IPS-18a (cell line): ENCODE measurements around the gene QARS1.

ENCODE experiments used
- H3K27ac ChIP-seq: one replicate; pipeline ENCODE4 v1.5.1; 2013; ENCODE audit warnings: low read length
- H3K27me3 ChIP-seq: one replicate; pipeline ENCODE4 v1.6.1; 2013; ENCODE audit warnings: mild to moderate bottlenecking, low read length; ENCODE audit not compliant: control insufficient read depth, insufficient read depth
- H3K36me3 ChIP-seq: one replicate; pipeline ENCODE4 v1.6.1; 2013; ENCODE audit warnings: low read depth, low read length; ENCODE audit not compliant: control insufficient read depth
- H3K4me1 ChIP-seq: one replicate; pipeline ENCODE4 v1.6.1; 2013; ENCODE audit warnings: low read depth, low read length; ENCODE audit not compliant: control insufficient read depth
- H3K4me3 ChIP-seq: one replicate; pipeline ENCODE4 v1.5.1; 2013; ENCODE audit warnings: low read length
- H3K9ac ChIP-seq: one replicate; pipeline ENCODE4 v1.6.1; 2013; ENCODE audit warnings: mild to moderate bottlenecking, low read length, moderate library complexity
- H3K9me3 ChIP-seq: one replicate; pipeline ENCODE4 v1.6.1; 2013; ENCODE audit warnings: low read depth, low read length; ENCODE audit not compliant: control insufficient read depth

Gene QARS1

DNA sequence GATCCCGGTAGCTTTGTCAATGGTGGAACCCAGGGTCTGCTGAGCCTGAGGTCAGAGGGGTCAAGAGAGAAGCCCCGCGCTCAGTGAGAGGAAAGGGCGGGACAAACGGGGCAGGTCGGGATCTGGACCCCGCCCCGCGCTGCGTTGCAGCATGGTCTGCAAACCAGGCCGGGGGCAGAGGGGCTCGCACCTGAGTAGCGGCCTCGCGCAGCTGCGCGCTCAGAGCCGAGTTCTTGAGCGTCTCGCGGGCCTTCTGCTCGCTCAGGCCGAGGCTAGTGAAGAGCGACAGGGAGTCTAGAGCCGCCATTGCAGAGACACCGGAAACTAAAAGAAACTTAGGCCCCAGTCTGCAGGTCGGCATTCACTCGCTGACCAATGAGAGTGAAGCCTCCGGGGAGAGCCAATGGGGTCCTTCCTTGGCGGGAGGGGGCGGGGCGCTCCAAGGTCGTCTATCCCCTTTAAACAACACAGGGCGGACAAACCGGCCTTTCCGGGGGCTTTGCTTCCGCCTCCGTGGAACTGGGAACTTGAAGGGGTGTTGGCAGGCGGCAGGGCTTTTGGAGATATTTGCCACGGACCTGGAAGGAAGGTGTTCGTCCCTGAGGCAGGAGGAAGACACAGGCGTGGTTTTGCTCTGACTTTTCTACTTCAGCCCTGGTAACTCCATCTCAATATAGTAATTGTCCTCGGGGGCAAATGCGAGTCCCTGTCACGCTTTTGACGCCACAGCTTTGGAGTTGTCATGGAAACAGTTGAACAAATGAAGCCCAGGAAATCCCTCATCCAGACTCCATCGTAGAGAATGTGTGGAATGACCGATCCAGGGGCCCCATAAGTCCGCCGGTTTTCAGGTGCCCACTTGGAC lies at the start of gene QARS1:
Gene QARS1, minus strand, starts transcription at position 331 of the 865 bp plus-strand sequence. Its CDS starts 24 bp downstream, at position 307.
- Histone ChIP-seq H3K9me3 (no peaks in the 10 kb centered on the region), H3K4me1 (peaks cover 5% of the 10 kb centered on the region), H3K27ac (peak within 1 kb of the TSS; percentile 98), H3K36me3 (peaks cover 46% of the 10 kb centered on the region), H3K27me3 (no peaks in the 10 kb centered on the region), H3K9ac (peak within 1 kb of the TSS; percentile 95), H3K4me3 (peak within 1 kb of the TSS; percentile 76)

DNA sequence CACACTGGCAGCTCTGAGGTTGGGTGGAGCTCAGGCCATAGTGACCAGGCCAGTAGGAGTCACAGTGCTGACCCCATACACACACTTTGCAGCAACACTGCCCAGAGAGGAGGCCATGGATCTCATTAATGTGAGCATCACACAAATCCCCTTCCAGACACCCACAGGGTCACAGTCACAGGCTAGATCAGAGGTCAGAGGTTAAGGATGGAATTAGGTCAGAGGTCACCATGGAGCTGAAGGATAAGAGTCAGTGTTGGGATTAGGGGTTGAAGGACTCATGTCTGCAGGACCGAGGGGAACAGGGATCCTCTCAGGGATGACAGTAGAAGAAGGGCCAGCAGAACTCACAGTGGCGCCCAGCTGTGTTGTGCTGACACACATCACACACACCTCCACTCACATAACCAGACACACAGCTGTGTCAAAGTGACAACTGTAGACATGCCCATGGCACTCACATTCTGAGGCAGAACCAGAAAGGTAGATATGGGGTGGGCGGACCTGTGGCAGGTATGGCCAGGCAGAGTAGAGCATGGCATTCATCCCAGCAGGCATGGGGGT lies 48.9 kb upstream of the QARS1 start:
- Histone ChIP-seq H3K36me3 (no peaks in the 10 kb centered on the region), H3K9ac (no peak overlapping the region), H3K4me1 (no peaks in the 10 kb centered on the region), H3K4me3 (no peak overlapping the region), H3K27me3 (no peaks in the 10 kb centered on the region), H3K27ac (no peak overlapping the region), H3K9me3 (no peaks in the 10 kb centered on the region)

DNA sequence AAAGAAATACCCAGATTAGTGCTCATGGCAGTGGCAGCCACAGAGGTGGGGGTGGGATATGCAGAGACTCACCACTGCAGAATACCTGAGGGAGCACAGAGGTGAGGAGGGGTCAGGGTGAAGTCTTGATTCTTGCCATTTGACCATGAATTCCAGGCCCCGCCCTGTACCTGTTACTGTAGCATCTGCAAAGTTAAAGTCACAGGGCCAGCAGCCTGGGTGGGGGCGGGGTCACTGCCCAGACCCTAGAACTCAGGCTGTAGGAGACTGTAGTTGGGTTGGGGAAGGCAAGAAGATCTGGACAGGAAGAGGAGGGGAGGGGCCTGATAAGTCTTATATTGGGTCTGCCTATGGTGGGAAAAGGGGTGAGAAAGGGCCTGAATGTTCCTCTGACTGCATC lies 47.1 kb upstream of the QARS1 start:
- Histone ChIP-seq H3K36me3 (no peaks in the 10 kb centered on the region), H3K9ac (no peak overlapping the region), H3K27me3 (no peaks in the 10 kb centered on the region), H3K27ac (no peak overlapping the region), H3K4me1 (no peaks in the 10 kb centered on the region), H3K4me3 (no peak overlapping the region), H3K9me3 (no peaks in the 10 kb centered on the region)

DNA sequence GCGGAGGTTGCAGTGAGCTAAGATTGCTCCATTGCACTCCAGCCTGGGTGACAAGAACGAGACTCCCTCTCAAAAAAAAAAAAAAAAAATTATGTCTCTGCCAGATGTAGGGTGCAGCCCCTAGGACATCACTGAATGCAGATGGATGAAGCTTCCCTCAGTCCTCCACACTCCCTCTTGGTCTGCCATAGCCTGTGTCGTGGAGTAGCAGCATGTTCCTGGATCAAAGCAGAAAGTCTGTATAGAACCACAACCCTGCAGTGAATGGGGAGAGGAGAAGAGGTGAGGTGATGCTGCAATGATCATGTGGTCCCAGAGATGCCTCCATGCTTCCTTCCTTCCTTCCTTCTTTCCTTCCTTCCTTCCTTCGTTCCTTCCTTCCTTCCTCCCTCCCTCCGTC lies 43.6 kb upstream of the QARS1 start:
- no peak overlapping the region for H3K9ac ChIP-seq
- no peaks in the 10 kb centered on the region for H3K4me1 ChIP-seq
- H3K27ac ChIP-seq, result no peak overlapping the region
- no peaks in the 10 kb centered on the region for H3K27me3 ChIP-seq
- H3K36me3 ChIP-seq, result no peaks in the 10 kb centered on the region
- no peak overlapping the region for H3K4me3 ChIP-seq
- H3K9me3 ChIP-seq, result no peaks in the 10 kb centered on the region

DNA sequence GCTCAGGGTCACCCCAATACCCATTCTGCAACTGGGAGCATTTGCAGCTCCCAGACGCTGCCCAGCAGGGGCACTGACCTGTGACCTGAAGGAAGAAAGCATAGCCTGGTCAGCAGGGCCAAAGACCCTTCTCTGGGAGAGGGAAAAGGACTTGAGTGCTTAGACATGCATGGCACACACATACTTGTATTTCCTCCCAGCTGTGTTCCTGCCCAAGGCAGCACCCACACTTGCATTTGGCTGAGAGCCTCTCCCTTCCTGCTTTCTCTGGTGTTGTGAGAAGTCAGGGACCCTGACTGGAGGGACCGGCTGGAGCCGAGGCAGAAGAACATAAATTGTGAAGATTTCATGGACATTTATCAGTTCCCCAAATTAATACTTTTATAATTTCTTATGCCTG lies 35.5 kb upstream of the QARS1 start:
- Histone ChIP-seq H3K27ac (no peak overlapping the region), H3K4me3 (no peak overlapping the region), H3K4me1 (no peaks in the 10 kb centered on the region), H3K9me3 (no peaks in the 10 kb centered on the region), H3K27me3 (no peaks in the 10 kb centered on the region), H3K36me3 (no peaks in the 10 kb centered on the region), H3K9ac (no peak overlapping the region)

DNA sequence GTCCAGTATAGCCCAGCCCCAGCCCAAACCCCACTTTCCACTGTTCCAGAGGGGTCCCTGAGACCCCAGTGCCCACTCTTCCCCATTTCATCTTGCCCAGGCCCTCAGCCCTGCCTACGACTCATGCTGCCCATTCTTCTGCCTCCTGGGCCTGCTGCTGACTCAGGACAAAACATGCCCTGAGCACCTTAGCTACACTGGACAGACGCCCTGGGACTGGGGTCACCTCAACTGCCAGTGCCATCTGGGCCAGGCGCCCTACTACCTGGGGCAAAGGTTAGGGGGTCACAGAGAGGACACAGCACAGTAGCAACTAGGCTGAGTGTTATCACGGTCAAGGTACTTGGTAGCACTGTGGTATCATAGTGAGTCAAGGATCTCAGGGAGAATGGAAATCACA lies 30.9 kb upstream of the QARS1 start:
- Histone ChIP-seq H3K4me1 (peaks cover 5% of the 10 kb centered on the region), H3K36me3 (no peaks in the 10 kb centered on the region), H3K27ac (no peak overlapping the region), H3K9ac (no peak overlapping the region), H3K27me3 (no peaks in the 10 kb centered on the region), H3K4me3 (no peak overlapping the region), H3K9me3 (no peaks in the 10 kb centered on the region)

DNA sequence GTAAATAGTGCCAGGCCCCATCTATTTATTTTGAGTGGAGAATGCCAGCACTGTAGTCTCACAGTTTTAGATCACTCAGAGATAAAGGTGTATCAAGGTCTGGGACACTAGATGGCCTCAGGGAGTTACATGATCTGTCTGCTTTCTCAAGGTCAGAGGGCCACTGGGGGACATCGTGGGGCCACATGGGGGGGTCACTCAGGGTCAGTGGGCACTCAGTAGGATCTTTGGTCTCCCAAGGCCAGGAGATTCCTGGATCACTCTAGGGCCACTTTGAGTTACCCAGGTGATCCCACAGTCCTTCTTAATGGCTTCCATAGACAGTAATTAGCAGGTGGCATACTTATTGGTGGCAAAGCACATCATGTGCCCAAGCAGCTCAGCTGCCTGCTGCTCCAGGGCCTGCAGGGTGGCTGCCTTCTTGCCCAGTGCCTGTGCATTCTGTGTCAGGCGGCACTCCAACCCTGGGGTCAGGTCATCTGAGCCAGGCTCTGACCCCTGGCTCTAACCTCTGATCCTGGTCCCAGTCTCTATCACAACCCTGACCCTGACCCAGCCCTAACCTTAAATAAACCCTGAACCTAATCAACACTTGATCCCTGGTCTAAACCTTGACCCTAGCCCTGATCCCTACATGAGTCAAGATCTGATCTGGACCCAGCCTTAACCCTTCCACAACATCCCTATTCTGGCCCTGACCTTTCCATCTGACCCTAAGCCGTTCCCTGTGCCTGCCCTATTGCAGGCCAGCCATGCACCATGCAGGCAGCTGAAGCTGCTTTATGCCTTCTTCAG lies 30.1 kb upstream of the QARS1 start:
- peaks cover 5% of the 10 kb centered on the region for H3K4me1 ChIP-seq
- no peak overlapping the region for H3K27ac ChIP-seq
- no peaks in the 10 kb centered on the region for H3K36me3 ChIP-seq
- no peaks in the 10 kb centered on the region for H3K27me3 ChIP-seq
- no peaks in the 10 kb centered on the region for H3K9me3 ChIP-seq
- H3K4me3 ChIP-seq, result no peak overlapping the region
- no peak overlapping the region for H3K9ac ChIP-seq

DNA sequence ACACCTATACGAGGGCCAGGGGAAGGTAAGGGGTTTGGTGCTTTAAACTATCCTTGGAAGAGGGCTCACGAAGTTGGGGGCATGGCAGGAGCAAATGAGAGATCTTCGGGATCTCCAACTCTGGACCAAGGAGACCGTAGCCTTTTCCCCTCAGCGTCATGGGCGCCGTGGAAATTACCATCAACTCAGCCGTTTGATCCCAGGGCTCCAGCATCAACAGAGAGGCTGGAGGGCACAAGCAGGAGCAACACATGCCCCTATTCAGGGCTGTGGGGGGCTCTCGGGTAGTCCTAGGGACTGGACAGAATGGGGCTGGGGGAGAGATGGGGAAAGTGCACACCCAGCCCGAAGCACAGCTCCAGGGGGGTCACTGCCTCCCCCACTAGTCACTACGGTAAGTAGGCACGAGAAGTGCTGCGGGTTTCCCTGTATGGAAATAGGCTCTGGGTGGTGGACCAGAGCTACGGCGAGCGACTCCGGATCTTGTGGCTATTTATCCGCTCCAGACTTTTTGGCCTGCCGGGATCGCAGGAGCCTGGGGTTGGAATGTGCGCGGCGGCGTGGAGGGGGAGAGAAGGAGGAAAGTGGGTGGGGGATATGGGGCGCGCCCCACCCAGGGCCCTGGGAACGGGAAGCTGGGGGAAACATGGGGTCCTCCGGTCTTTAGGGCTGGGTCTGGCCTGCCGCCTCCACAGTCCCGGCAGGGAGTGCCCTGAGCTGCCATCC lies 28.8 kb upstream of the QARS1 start:
- Histone ChIP-seq H3K27me3 (no peaks in the 10 kb centered on the region), H3K4me1 (peaks cover 5% of the 10 kb centered on the region), H3K27ac (peak overlapping the region; percentile 48), H3K36me3 (no peaks in the 10 kb centered on the region), H3K9me3 (no peaks in the 10 kb centered on the region), H3K9ac (peak overlapping the region; percentile 64), H3K4me3 (peak overlapping the region; percentile 92)

DNA sequence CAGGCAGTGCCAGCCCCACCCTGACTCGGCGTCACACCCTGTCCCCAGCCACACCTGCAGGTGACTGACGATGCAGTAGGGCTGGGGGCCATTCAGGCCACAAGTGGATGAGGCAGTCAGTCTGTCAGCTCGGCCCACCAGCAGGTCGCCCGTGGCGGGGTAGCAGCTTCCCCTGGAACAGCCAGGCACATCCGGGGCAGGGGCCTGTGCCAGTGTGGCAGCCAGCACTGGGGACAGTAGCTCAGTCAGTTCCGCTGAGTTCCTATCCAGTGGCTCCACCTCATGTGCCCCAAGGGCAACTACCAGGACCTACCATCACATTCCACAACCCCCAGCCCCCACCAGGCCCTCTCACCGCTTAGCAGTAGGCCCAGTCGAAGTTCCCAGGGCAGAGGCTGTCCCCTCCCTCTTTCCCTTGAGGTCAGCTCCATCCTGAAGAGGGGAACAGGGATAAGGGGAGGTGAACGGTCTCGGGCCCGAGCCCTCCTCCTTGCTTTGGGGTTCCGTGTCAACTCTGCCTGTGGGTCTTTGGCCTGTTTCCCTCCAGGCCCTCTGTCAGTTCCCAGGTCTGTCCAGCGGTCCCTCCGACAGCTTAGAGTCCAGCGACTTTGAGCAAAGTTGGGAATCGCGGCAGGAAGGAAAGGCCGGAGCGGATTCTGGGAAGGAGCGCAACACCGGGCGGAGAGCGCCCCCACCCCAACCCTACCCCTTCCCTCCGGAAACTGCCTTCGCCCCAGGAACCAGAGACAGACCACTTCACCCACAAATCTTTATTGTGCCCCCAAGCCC lies 28.1 kb upstream of the QARS1 start, which contains the start of gene LAMB2:
Gene LAMB2, minus strand, starts transcription at position 614 of the 789 bp plus-strand sequence. Its CDS starts 183 bp downstream, at position 431.
- Histone ChIP-seq H3K4me3 (peak within 1 kb of the TSS; percentile 92), H3K36me3 (no peaks in the 10 kb centered on the region), H3K27me3 (no peaks in the 10 kb centered on the region), H3K27ac (peak within 1 kb of the TSS; percentile 48), H3K9me3 (no peaks in the 10 kb centered on the region), H3K9ac (peak within 1 kb of the TSS; percentile 64), H3K4me1 (peaks cover 5% of the 10 kb centered on the region)

DNA sequence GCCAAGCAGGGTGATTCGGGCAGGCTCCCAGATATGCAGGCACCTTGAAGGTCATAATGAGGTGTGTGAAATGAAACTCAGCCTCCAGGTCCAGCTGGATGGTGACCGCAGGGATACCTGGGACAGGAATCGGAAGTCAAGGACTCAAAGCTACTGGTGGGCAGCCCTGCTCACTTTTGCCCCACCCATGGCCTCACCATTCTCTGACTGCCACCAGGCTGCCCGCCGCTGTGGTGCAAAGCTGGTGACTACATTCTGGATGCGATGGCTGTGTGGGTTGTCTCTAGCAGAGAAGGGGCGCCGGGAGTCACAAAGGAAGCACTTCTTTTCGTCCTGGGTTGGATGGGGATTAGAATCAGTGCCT lies 27.5 kb upstream of the QARS1 start:
- H3K27ac ChIP-seq, result no peak overlapping the region

More for the DNA sequence above, 27.5 kb upstream of the QARS1 start:
- peaks cover 5% of the 10 kb centered on the region for H3K4me1 ChIP-seq
- H3K9ac ChIP-seq, result no peak overlapping the region
- H3K9me3 ChIP-seq, result no peaks in the 10 kb centered on the region
- H3K27me3 ChIP-seq, result no peaks in the 10 kb centered on the region
- no peaks in the 10 kb centered on the region for H3K36me3 ChIP-seq
- peak overlapping the region; percentile 92 for H3K4me3 ChIP-seq
